A549 (cell line): Measurements from ENCODE around the gene TSPEAR.

Experiments
- CEBPB ChIP-seq, 2 experiments: fragments of >200 bp in 1 of 2; sonication (Bioruptor Twin) in 1 of 2; formaldehyde crosslinking in 1 of 2; IDR thresholded peaks; 2 replicates each; pipeline ENCODE4 v1.6.1; 2012 to 2016
- CHD4 ChIP-seq: fragments of 200-600 bp; sonication (generic); IDR thresholded peaks from 2 replicates; pipeline ENCODE4 v1.6.1; 2016; ENCODE audit warnings: antibody characterized with exemption, mild to moderate bottlenecking, borderline replicate concordance
- CTCF ChIP-seq: fragments of >200 bp; sonication (Bioruptor Twin); formaldehyde crosslinking; IDR thresholded peaks from 3 replicates; pipeline ENCODE4 v1.5.1; 2016
- REST ChIP-seq: fragments of 200-600 bp; sonication (generic); IDR thresholded peaks from 2 replicates; pipeline ENCODE4 v1.6.1; 2016; ENCODE audit warnings: antibody characterized with exemption, mild to moderate bottlenecking, moderate library complexity
- ZFP36 ChIP-seq: fragments of 450-650 bp; IDR thresholded peaks from 2 replicates; pipeline ENCODE4 v1.6.1; 2014; ENCODE audit warnings: borderline replicate concordance; ENCODE audit not compliant: partially characterized antibody

GRCh38 chr21:44564099-44564498, 147.3 kb downstream of the TSPEAR start:
- TF ChIP-seq ZFP36 = no peak
- no peak for TF ChIP-seq CTCF
- TF ChIP-seq CHD4 = no peak
- no peak for TF ChIP-seq CEBPB (IDR thresholded peaks at IDR 0.05)
- TF ChIP-seq REST = no peak
